Measurements from ENCODE around the gene KCNH2. TPM values are rescaled to one million over a fixed set of nuclear protein-coding genes. Genes with fewer than 3 reads are reported as not detected.

The KCNH2 gene
- polyA plus RNA-seq, 3 donors = not detected

DNA sequence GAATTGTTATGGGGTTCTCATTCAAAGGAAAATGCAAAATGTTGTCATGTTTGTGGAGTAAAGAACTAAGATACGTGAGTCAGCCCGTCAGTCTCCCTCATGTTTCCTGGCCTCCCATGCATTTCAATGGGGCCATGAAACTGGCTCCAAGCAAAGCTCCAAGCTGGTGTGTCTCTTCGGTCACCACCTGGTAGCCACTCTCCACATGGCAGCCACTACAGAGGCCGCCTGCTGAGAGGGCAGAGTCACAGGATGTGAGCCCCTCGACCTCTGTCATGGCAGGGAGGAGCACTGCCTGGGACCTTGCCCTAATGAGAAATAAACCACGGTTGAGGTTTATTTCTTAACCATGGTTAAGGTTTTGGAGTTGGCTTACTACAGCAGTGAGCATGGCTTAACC lies 63.2 kb downstream of the KCNH2 start:
- intact Hi-C loops (cut with micrococcal nuclease) = no loop called here
- Mint-ChIP-seq H3K27me3 (ENCODE audit: low read depth in 3 of 3) (peaks cover 24 to 29% (median 26%) of the 10 kb centered on the region in 3 donors), H3K9me3 (peaks cover 0 to 3% (median 0%) of the 10 kb centered on the region in 7 donors), H3K4me3 (no peak overlapping the region), H3K27ac (no peak overlapping the region), H3K36me3 (no peaks in the 10 kb centered on the region), H3K4me1 (peaks cover 2% of the 10 kb centered on the region)
- TF ChIP-seq, protein P1, sequence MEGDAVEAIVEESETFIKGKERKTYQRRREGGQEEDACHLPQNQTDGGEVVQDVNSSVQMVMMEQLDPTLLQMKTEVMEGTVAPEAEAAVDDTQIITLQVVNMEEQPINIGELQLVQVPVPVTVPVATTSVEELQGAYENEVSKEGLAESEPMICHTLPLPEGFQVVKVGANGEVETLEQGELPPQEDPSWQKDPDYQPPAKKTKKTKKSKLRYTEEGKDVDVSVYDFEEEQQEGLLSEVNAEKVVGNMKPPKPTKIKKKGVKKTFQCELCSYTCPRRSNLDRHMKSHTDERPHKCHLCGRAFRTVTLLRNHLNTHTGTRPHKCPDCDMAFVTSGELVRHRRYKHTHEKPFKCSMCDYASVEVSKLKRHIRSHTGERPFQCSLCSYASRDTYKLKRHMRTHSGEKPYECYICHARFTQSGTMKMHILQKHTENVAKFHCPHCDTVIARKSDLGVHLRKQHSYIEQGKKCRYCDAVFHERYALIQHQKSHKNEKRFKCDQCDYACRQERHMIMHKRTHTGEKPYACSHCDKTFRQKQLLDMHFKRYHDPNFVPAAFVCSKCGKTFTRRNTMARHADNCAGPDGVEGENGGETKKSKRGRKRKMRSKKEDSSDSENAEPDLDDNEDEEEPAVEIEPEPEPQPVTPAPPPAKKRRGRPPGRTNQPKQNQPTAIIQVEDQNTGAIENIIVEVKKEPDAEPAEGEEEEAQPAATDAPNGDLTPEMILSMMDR (IDR thresholded peaks at IDR 0.05) = no peak
- H3K27me3 ChIP-seq (ENCODE audit: control insufficient read depth in 2 of 2, insufficient read depth in 2 of 2, low read length in 2 of 2) = peaks cover 5% of the 10 kb centered on the region in 2 donors
- no peak overlapping the region for H3K4me2 ChIP-seq (replicated peaks; ENCODE audit: extremely low read depth, low read length, poor library complexity, severe bottlenecking)
- no peaks in the 10 kb centered on the region for H3K9me3 ChIP-seq (replicated peaks in 1 of 2; ENCODE audit: control insufficient read depth in 1 of 2, insufficient read depth in 1 of 2, low read length in 2 of 2)
- H3K79me2 ChIP-seq (ENCODE audit: insufficient read depth, low read length) = no peaks in the 10 kb centered on the region
- 84% methylated on average over 5 of the region's 6 CpGs for WGBS (ENCODE audit: insufficient coverage)
- H2AFZ ChIP-seq (ENCODE audit: insufficient read depth, low read depth, low read length, poor library complexity, severe bottlenecking) = no peak overlapping the region
- no peak overlapping the region for H3K9ac ChIP-seq (ENCODE audit: insufficient read depth, low read length, poor library complexity, severe bottlenecking)
- H3K4me3 ChIP-seq (replicated peaks in 1 of 3; ENCODE audit: low read depth in 2 of 3, low read length in 3 of 3) = no peak overlapping the region
- DNase-seq = no peak
- no peaks in the 10 kb centered on the region for H4K20me1 ChIP-seq (ENCODE audit: insufficient read depth, low read length)
- no peaks in the 10 kb centered on the region for H3K4me1 ChIP-seq (ENCODE audit: control insufficient read depth in 1 of 2, insufficient read depth in 2 of 2, low read length in 2 of 2)
- H3K27ac ChIP-seq (ENCODE audit: low read depth in 1 of 2, low read length in 2 of 2) = no peak overlapping the region
- no peaks in the 10 kb centered on the region for H3K36me3 ChIP-seq (replicated peaks in 1 of 2; ENCODE audit: control insufficient read depth in 1 of 2, insufficient read depth in 2 of 2, low read length in 2 of 2)

GRCh38 chr7:150914196-150914595 lies 63.9 kb downstream of the KCNH2 start:
- Histone ChIP-seq H3K27ac (ENCODE audit: low read depth in 1 of 2, low read length in 2 of 2) (no peak overlapping the region), H2AFZ (ENCODE audit: insufficient read depth, low read depth, low read length, poor library complexity, severe bottlenecking) (no peak overlapping the region), H3K36me3 (replicated peaks in 1 of 2; ENCODE audit: control insufficient read depth in 1 of 2, insufficient read depth in 2 of 2, low read length in 2 of 2) (no peaks in the 10 kb centered on the region), H3K27me3 (ENCODE audit: control insufficient read depth in 2 of 2, insufficient read depth in 2 of 2, low read length in 2 of 2) (peaks cover 5% of the 10 kb centered on the region in 2 donors), H3K79me2 (ENCODE audit: insufficient read depth, low read length) (no peaks in the 10 kb centered on the region), H3K4me2 (replicated peaks; ENCODE audit: extremely low read depth, low read length, poor library complexity, severe bottlenecking) (no peak overlapping the region), H3K4me1 (ENCODE audit: control insufficient read depth in 1 of 2, insufficient read depth in 2 of 2, low read length in 2 of 2) (no peaks in the 10 kb centered on the region), H3K4me3 (replicated peaks in 1 of 3; ENCODE audit: low read depth in 2 of 3, low read length in 3 of 3) (no peak overlapping the region), H3K9me3 (replicated peaks in 1 of 2; ENCODE audit: control insufficient read depth in 1 of 2, insufficient read depth in 1 of 2, low read length in 2 of 2) (no peaks in the 10 kb centered on the region), H3K9ac (ENCODE audit: insufficient read depth, low read length, poor library complexity, severe bottlenecking) (no peak overlapping the region), H4K20me1 (ENCODE audit: insufficient read depth, low read length) (no peaks in the 10 kb centered on the region)
- peaks cover 2% of the 10 kb centered on the region for H3K4me1 Mint-ChIP-seq
- no peak for DNase-seq
- H3K27ac Mint-ChIP-seq = no peak overlapping the region
- H3K27me3 Mint-ChIP-seq (ENCODE audit: low read depth in 3 of 3) = peaks cover 22 to 30% (median 24%) of the 10 kb centered on the region in 3 donors
- intact Hi-C loops (cut with micrococcal nuclease) = no loop called here
- peaks cover 0 to 3% (median 0%) of the 10 kb centered on the region in 7 donors for H3K9me3 Mint-ChIP-seq
- TF ChIP-seq, protein P1 (IDR thresholded peaks at IDR 0.05) = no peak
- no peaks in the 10 kb centered on the region for H3K36me3 Mint-ChIP-seq
- 88% methylated on average over 4 of the region's 6 CpGs for WGBS (ENCODE audit: insufficient coverage)
- H3K4me3 Mint-ChIP-seq = no peak overlapping the region
